ENCODE data around the gene DIP2C.
"Not testable (repeated sequence)": the region's sequence is repeated elsewhere in the genome, so short reads cannot be mapped to it uniquely, and the experiment has no call there.

Gene DIP2C

GRCh38 chr10:637771-638195, 51.7 kb downstream of the DIP2C start:
- DNase-seq: no peak

- no peak for DNase-seq
Observed at GRCh38 chr10:637221-637620, 52.2 kb downstream of the DIP2C start.

GRCh38 chr10:636769-637168, 52.7 kb downstream of the DIP2C start:
- DNase-seq: no peak

- no peak for DNase-seq
Observed at GRCh38 chr10:636016-636730, 53.3 kb downstream of the DIP2C start.

- no peak for DNase-seq
Observed at GRCh38 chr10:635088-635861, 54.2 kb downstream of the DIP2C start.

GRCh38 chr10:634256-634655, 55.2 kb downstream of the DIP2C start:
- DNase-seq: no peak

GRCh38 chr10:633279-634245, 55.9 kb downstream of the DIP2C start:
- no peak for DNase-seq

GRCh38 chr10:632807-633177, 56.7 kb downstream of the DIP2C start:
- DNase-seq: not testable (repeated sequence)

GRCh38 chr10:632155-632806, 57.2 kb downstream of the DIP2C start:
- not testable (repeated sequence) for DNase-seq

GRCh38 chr10:631266-631665, 58.2 kb downstream of the DIP2C start:
- DNase-seq: no peak

- no peak for DNase-seq
Observed at GRCh38 chr10:630581-631073, 58.8 kb downstream of the DIP2C start.

- DNase-seq: peak; percentile 63
Observed at GRCh38 chr10:629186-629998, 60.1 kb downstream of the DIP2C start.

GRCh38 chr10:628386-629045, 61.0 kb downstream of the DIP2C start:
- DNase-seq: no peak

- DNase-seq: no peak
Observed at GRCh38 chr10:627032-627992, 62.2 kb downstream of the DIP2C start.

GRCh38 chr10:625751-626711, 63.4 kb downstream of the DIP2C start:
- no peak for DNase-seq

- no peak for DNase-seq
Observed at GRCh38 chr10:625333-625696, 64.2 kb downstream of the DIP2C start.

- DNase-seq: peak; percentile 16
Observed at GRCh38 chr10:624605-625332, 64.7 kb downstream of the DIP2C start.

- no peak for DNase-seq
Observed at GRCh38 chr10:624312-624604, 65.2 kb downstream of the DIP2C start.
